ENCODE data around the gene FEZF2. TPM values are rescaled to one million over a fixed set of nuclear protein-coding genes. Genes with fewer than 3 reads are reported as not detected.
A peak's percentile ranks its signal among the peaks of the same experiment; 100 is the strongest.

The FEZF2 gene
- total and polyA plus RNA-seq, 2 of the 13 experiments (the other 11 are each of a cell fraction or from before 2014, with no cell fraction given): not detected

GRCh38 chr3:62406945-62407344 is 33.6 kb upstream of the FEZF2 start:
- FAIRE-seq: no peak
- ChIA-PET CTCF (ENCODE audit: low intra/inter-chr PET ratio, low total read pairs) (no interaction called here), POLR2A (no interaction called here)
- H3K79me2 ChIP-seq (ENCODE audit: insufficient read depth, low read length): no peaks in the 10 kb centered on the region
- no peak overlapping the region for H3K4me2 ChIP-seq (ENCODE audit: low read depth, low read length)
- TF ChIP-seq CREB1 (IDR thresholded peaks at IDR 0.05) (peak; percentile 53; the same call in 1 of the 2 replicates), CREB1 (CRISPR knock-in tag; IDR thresholded peaks at IDR 0.05) (no peak), ZSCAN31 (CRISPR knock-in tag; IDR thresholded peaks at IDR 0.05; ENCODE audit: low read depth) (no peak)
- no peak overlapping the region for H3K27ac ChIP-seq (ENCODE audit: extremely low read length, insufficient read depth, low read length)
- DNase-seq (ENCODE audit: low spot score): no peak
- H3K36me3 ChIP-seq (replicated peaks in 1 of 2; ENCODE audit: control insufficient read depth in 1 of 2, insufficient read depth in 2 of 2, low read length in 2 of 2): no peaks in the 10 kb centered on the region
- intact Hi-C loops (cut with micrococcal nuclease; ENCODE audit: unreplicated experiment) (no loop called here), in situ Hi-C loops (cut with HindIII; ENCODE audit: extremely low pct_ligation_motif_present, low pct_unique_long_range_greater_than_20kb) (no loop called here)
- no peak overlapping the region for H2AFZ ChIP-seq (ENCODE audit: low read length)
- no peaks in the 10 kb centered on the region for H3K9me3 ChIP-seq (ENCODE audit: low read length)
- H3K27me3 ChIP-seq (ENCODE audit: control insufficient read depth in 1 of 2, insufficient read depth in 2 of 2, low read length in 2 of 2): peaks cover 1 to 31% of the 10 kb centered on the region in 2 experiments; a peak in 2 of 5 replicates
- no peaks in the 10 kb centered on the region for H3K4me1 ChIP-seq (ENCODE audit: insufficient read depth, low read length)
- BruUV-seq (replicated peaks): no TSS peak
- H4K20me1 ChIP-seq (ENCODE audit: insufficient read depth, low read length): no peaks in the 10 kb centered on the region
- no peak overlapping the region for H3K4me3 ChIP-seq (replicated peaks in 1 of 3; ENCODE audit: insufficient read depth in 1 of 3, low read depth in 2 of 3, low read length in 3 of 3)
- 2% methylated on average over 2 of the region's 2 CpGs for WGBS (ENCODE audit: low lambda C conversion rate)
- no peak for ATAC-seq
- H3K9ac ChIP-seq (ENCODE audit: insufficient read depth, low read depth, low read length): no peak overlapping the region

- ATAC-seq: no peak
- TF ChIP-seq YY1 (IDR thresholded peaks at IDR 0.05; ENCODE audit: insufficient read depth, insufficient replicate concordance, low read depth, low read length) (no peak), TIGD3 (CRISPR knock-in tag; IDR thresholded peaks at IDR 0.05; ENCODE audit: borderline replicate concordance) (no peak), CREBL2 (CRISPR knock-in tag; IDR thresholded peaks at IDR 0.05; ENCODE audit: borderline replicate concordance) (no peak), EP300 (IDR thresholded peaks at IDR 0.05; ENCODE audit: low read depth in 2 of 2, low read length in 2 of 2) (no peak), EP300 (CRISPR knock-in tag; IDR thresholded peaks at IDR 0.05; ENCODE audit: borderline replicate concordance) (no peak), ZNF878 (CRISPR knock-in tag; IDR thresholded peaks at IDR 0.05) (no peak), TFDP1 (CRISPR knock-in tag; IDR thresholded peaks at IDR 0.05; ENCODE audit: borderline replicate concordance) (no peak), ARID5B (CRISPR knock-in tag; IDR thresholded peaks at IDR 0.05) (no peak)
Measured at GRCh38 chr3:62405566-62405965, 32.2 kb upstream of the FEZF2 start.

More at GRCh38 chr3:62405566-62405965, 32.2 kb upstream of the FEZF2 start:
- no peak overlapping the region for H3K27ac ChIP-seq (ENCODE audit: extremely low read length, insufficient read depth, low read length)
- ChIA-PET POLR2A (no interaction called here), CTCF (ENCODE audit: low intra/inter-chr PET ratio, low total read pairs) (no interaction called here)
- H3K4me3 ChIP-seq (replicated peaks in 1 of 3; ENCODE audit: insufficient read depth in 1 of 3, low read depth in 2 of 3, low read length in 3 of 3): no peak overlapping the region
- no peaks in the 10 kb centered on the region for H3K9me3 ChIP-seq (ENCODE audit: low read length)
- peaks cover 1 to 27% of the 10 kb centered on the region in 2 experiments; a peak in 2 of 5 replicates for H3K27me3 ChIP-seq (ENCODE audit: control insufficient read depth in 1 of 2, insufficient read depth in 2 of 2, low read length in 2 of 2)
- no peaks in the 10 kb centered on the region for H3K36me3 ChIP-seq (replicated peaks in 1 of 2; ENCODE audit: control insufficient read depth in 1 of 2, insufficient read depth in 2 of 2, low read length in 2 of 2)
- DNase-seq (ENCODE audit: low spot score): no peak
- H3K4me2 ChIP-seq (ENCODE audit: low read depth, low read length): no peak overlapping the region
- no peak for FAIRE-seq
- no peak overlapping the region for H3K9ac ChIP-seq (ENCODE audit: insufficient read depth, low read depth, low read length)
- H3K79me2 ChIP-seq (ENCODE audit: insufficient read depth, low read length): no peaks in the 10 kb centered on the region
- H2AFZ ChIP-seq (ENCODE audit: low read length): no peak overlapping the region
- no TSS peak for BruUV-seq (replicated peaks)
- WGBS (ENCODE audit: low lambda C conversion rate): 3% methylated on average over 6 of the region's 6 CpGs
- in situ Hi-C loops (cut with HindIII; ENCODE audit: extremely low pct_ligation_motif_present, low pct_unique_long_range_greater_than_20kb): no loop called here
- no peaks in the 10 kb centered on the region for H4K20me1 ChIP-seq (ENCODE audit: insufficient read depth, low read length)
- intact Hi-C loops (cut with micrococcal nuclease; ENCODE audit: unreplicated experiment): no loop called here
- H3K4me1 ChIP-seq (ENCODE audit: insufficient read depth, low read length): no peaks in the 10 kb centered on the region
